K562 (cell line): ENCODE results near the gene RNASE4. TPM values are rescaled to one million over a fixed set of nuclear protein-coding genes. Genes with fewer than 3 reads are reported as not detected.

Experiments used
- ADNP ChIP-seq: fragments of 200-800 bp; sonication (Bioruptor generic); IDR thresholded peaks from 2 replicates; pipeline ENCODE4 v1.6.1; 2016; ENCODE audit warnings: missing genetic modification characterization, missing compliant biosample characterization
- ATF6 ChIP-seq: sonication (generic); formaldehyde crosslinking; IDR thresholded peaks from 2 replicates; pipeline ENCODE4 v1.4.0; 2020; ENCODE audit warnings: mild to moderate bottlenecking, missing genetic modification reagents
- BDP1 ChIP-seq: IDR thresholded peaks from 3 replicates; pipeline ENCODE4 v1.6.1; 2011; ENCODE audit not compliant: insufficient read length, insufficient read depth
- DDX20 ChIP-seq: fragments of 450-650 bp; IDR thresholded peaks from 2 replicates; pipeline ENCODE4 v1.6.1; 2016; ENCODE audit warnings: missing genetic modification characterization, low read depth, mild to moderate bottlenecking, missing compliant biosample characterization, moderate library complexity
- DEAF1 ChIP-seq: fragments of 450-650 bp; formaldehyde crosslinking; IDR thresholded peaks from 2 replicates; pipeline ENCODE4 v1.4.0; 2020; ENCODE audit warnings: mild to moderate bottlenecking, moderate library complexity
- EGR1 ChIP-seq: fragments of 450-650 bp; conservative IDR thresholded peaks from 2 replicates; pipeline ENCODE4 v1.6.1; 2017; ENCODE audit warnings: mild to moderate bottlenecking
- GTF2E2 ChIP-seq: fragments of 200-800 bp; sonication (Bioruptor generic); IDR thresholded peaks from 2 replicates; pipeline ENCODE4 v1.6.1; 2016; ENCODE audit warnings: missing genetic modification characterization, missing compliant biosample characterization
- HCFC1 ChIP-seq: IDR thresholded peaks from 2 replicates; pipeline ENCODE4 v1.6.1; 2012; ENCODE audit warnings: low read depth, low read length, improper control_type of control experiment
- HNRNPLL ChIP-seq: fragments of 200-400 bp; formaldehyde crosslinking; IDR thresholded peaks from 2 replicates; pipeline ENCODE4 v1.6.1; 2017; ENCODE audit warnings: low read length, low read depth, mild to moderate bottlenecking; ENCODE audit not compliant: poor library complexity, severe bottlenecking
- ID3 ChIP-seq, 2 experiments: fragments of 250-450 bp in 1 of 2; fragments of 450-650 bp in 1 of 2; sonication (Bioruptor Pico) in 1 of 2; IDR thresholded peaks; 2 replicates each; pipeline versions ENCODE4 v1.6.1 to v1.8.0; 2016 to 2021; ENCODE audit warnings: mild to moderate bottlenecking in 2 of 2, moderate library complexity in 2 of 2, missing compliant biosample characterization in 1 of 2, missing genetic modification characterization in 1 of 2
- JUND ChIP-seq, 2 experiments: IDR thresholded peaks; 2 replicates in 1 of 2; 3 replicates in 1 of 2; pipeline ENCODE4 v1.6.1; 2011; ENCODE audit warnings: borderline replicate concordance in 2 of 2, low read depth in 2 of 2, low read length in 2 of 2, improper control_type of control experiment in 1 of 2, missing biosample characterization in 1 of 2, missing genetic modification characterization in 1 of 2, missing genetic modification reagents in 1 of 2
- KDM1A ChIP-seq, 2 experiments: fragments of 450-650 bp; IDR thresholded peaks; 2 replicates each; pipeline ENCODE4 v1.6.1; 2016; ENCODE audit warnings: mild to moderate bottlenecking in 2 of 2
- L3MBTL2 ChIP-seq: fragments of 450-650 bp; IDR thresholded peaks from 2 replicates; pipeline ENCODE4 v1.6.1; 2016; ENCODE audit warnings: mild to moderate bottlenecking, moderate library complexity
- MTA3 ChIP-seq: fragments of 450-650 bp; formaldehyde crosslinking; IDR thresholded peaks from 2 replicates; pipeline ENCODE4 v1.6.1; 2017; ENCODE audit warnings: mild to moderate bottlenecking, borderline replicate concordance
- MYNN ChIP-seq, 2 experiments: sonication (generic); formaldehyde crosslinking in 1 of 2; IDR thresholded peaks; 2 replicates each; pipeline versions ENCODE4 v1.5.0 to v1.6.1; 2016 to 2020; ENCODE audit warnings: antibody characterized with exemption in 1 of 2, missing genetic modification reagents in 1 of 2
- PRPF4 ChIP-seq: fragments of 200-400 bp; formaldehyde crosslinking; IDR thresholded peaks from one replicate; pipeline ENCODE4 v1.6.1; 2017; ENCODE audit warnings: low read length, low read depth, mild to moderate bottlenecking; ENCODE audit not compliant: insufficient read depth, poor library complexity, severe bottlenecking
- SPI1 ChIP-seq: IDR thresholded peaks from 2 replicates; pipeline ENCODE4 v1.6.1; 2011; ENCODE audit warnings: low read depth, low read length, control low read depth, borderline replicate concordance
- TBL1XR1 ChIP-seq, 2 experiments: IDR thresholded peaks; 2 replicates each; pipeline ENCODE4 v1.6.1; 2012; ENCODE audit warnings: improper control_type of control experiment in 2 of 2, low read length in 2 of 2, mild to moderate bottlenecking in 1 of 2
- TSC22D4 ChIP-seq: fragments of 450-650 bp; IDR thresholded peaks from 2 replicates; pipeline ENCODE4 v1.6.1; 2016; ENCODE audit warnings: missing genetic modification characterization, missing biosample characterization, control low read depth
- ZNF347 ChIP-seq: fragments of 450-650 bp; formaldehyde crosslinking; IDR thresholded peaks from 2 replicates; pipeline ENCODE4 v1.4.0; 2020; ENCODE audit warnings: low read depth, mild to moderate bottlenecking, moderate library complexity
- polyA plus RNA-seq, 8 experiments: library from polyadenylated mRNA; depleted of rRNA in 4 of 8; stranded (reverse) in 5 of 8; unstranded in 3 of 8; fragments of >200 nt; fragmentation: Nextera tagmentation in 2 of 8; fragmentation: Illumina TruSeq in 1 of 8; extraction: Ambion mirVana in 2 of 8; extraction: Trizol in 1 of 8; gene quantifications; 2 replicates each; pipeline versions ENCODE4 v1.2.1 to v1.2.3, GENCODE V29; 2011 to 2014; ENCODE audit warnings: inconsistent platforms in 1 of 8, missing spikeins in 1 of 8
- total RNA-seq, 7 experiments: library from RNA; depleted of rRNA in 6 of 7; stranded (reverse); fragments of >200 nt in 6 of 7; fragmentation: Illumina TruSeq in 2 of 7; extraction: Trizol in 2 of 7; gene quantifications; 2 replicates each; pipeline versions ENCODE4 v1.2.1 to v1.2.3, GENCODE V29; 2011 to 2021; ENCODE audit warnings: low replicate concordance in 1 of 7
- TF ChIP-seq, protein P1 (sequence below): sonication (generic); formaldehyde crosslinking; IDR thresholded peaks from 2 replicates; pipeline ENCODE4 v1.8.0; 2022; ENCODE audit warnings: missing genetic modification reagents, mild to moderate bottlenecking, moderate library complexity, borderline replicate concordance

Gene RNASE4
- total and polyA plus RNA-seq, 9 of the 15 experiments (the other 6 are each of a cell fraction or from before 2014, with no cell fraction given) = 0.09 to 0.22 (median 0.13) TPM; not detected in 2

DNA sequence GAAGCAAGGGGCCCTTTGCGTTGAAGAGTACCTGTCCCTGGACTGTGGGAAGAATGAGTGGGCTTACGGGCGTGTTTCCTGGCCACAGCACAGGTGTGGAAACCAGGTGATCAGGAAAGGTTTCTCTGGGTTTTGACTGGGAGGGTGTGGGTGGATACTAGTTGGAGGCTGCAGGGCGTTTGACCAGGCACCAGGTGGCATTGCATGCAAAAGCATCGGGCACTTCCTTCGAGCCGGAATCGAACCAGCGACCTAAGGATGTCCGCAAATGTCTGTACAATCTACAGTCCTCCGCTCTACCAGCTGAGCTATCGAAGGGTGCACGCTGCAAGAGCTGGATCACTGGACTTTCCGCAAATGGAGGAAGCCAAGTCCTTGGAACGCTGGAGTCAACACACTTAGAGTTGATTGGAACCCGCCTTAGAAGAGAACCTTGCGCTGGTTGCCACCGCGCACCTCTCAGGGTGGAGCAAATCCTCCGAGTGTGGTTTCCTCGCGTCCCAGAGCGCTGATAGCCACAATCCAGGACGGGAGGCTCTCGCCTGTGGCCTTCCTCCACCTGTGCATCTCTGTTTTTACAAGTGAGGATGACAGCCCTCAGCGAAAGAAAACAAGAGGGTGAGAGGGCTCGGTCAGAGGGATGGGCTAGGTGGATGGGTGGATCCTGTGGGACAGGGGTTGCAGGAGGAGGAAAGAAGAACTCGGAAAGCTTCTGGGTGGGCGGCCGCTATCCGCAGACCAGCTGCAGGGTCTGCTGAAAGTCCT, 21.2 kb upstream of the RNASE4 start (continued):
- TF ChIP-seq HNRNPLL = peak; percentile 99
- TF ChIP-seq L3MBTL2 = 0 out of 2 replicates have a peak, but pooled peaks have one; percentile 35
- TF ChIP-seq ID3 (CRISPR knock-in tag; IDR thresholded peaks at IDR 0.05) = no peak
- TF ChIP-seq ID3 (tag; IDR thresholded peaks at IDR 0.05) = no peak
- no peak for TF ChIP-seq TSC22D4 (tag)
- peak; percentile 47; the same call in 1 of the 2 replicates for TF ChIP-seq MYNN (IDR thresholded peaks at IDR 0.05)
- no peak for TF ChIP-seq MYNN (CRISPR knock-in tag; IDR thresholded peaks at IDR 0.05)
- TF ChIP-seq, protein P1, sequence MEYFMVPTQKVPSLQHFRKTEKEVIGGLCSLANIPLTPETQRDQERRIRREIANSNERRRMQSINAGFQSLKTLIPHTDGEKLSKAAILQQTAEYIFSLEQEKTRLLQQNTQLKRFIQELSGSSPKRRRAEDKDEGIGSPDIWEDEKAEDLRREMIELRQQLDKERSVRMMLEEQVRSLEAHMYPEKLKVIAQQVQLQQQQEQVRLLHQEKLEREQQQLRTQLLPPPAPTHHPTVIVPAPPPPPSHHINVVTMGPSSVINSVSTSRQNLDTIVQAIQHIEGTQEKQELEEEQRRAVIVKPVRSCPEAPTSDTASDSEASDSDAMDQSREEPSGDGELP (CRISPR knock-in tag) = peak; percentile 96
- TF ChIP-seq KDM1A (IDR thresholded peaks at IDR 0.05) = 0 out of 4 replicates have a peak, but pooled peaks have one; percentile 10 to 23
- no peak for TF ChIP-seq GTF2E2 (tag)
- TF ChIP-seq PRPF4 = no peak
- TF ChIP-seq SPI1 = peak; percentile 18; the same call in 1 of the 2 replicates
- peak; percentile 22; the same call in 1 of the 2 replicates for TF ChIP-seq JUND (IDR thresholded peaks at IDR 0.05; ENCODE audit: borderline replicate concordance, low read depth, low read length)
- 0 out of 3 replicates have a peak, but pooled peaks have one; percentile 14 for TF ChIP-seq JUND (tag; IDR thresholded peaks at IDR 0.05; ENCODE audit: borderline replicate concordance, low read depth, low read length)
- TF ChIP-seq TBL1XR1 (IDR thresholded peaks at IDR 0.05; ENCODE audit: low read length in 2 of 2) = no peak
- peak; percentile 50 for TF ChIP-seq BDP1
- no peak for TF ChIP-seq HCFC1
- TF ChIP-seq ZNF347 (CRISPR knock-in tag) = no peak
- TF ChIP-seq DDX20 (tag) = no peak
- peak; percentile 44; the same call in 1 of the 2 replicates for TF ChIP-seq ADNP (tag)
- 0 out of 2 replicates have a peak, but pooled peaks have one; percentile 34 for TF ChIP-seq MTA3
- peak; percentile 58 for TF ChIP-seq EGR1
- TF ChIP-seq ATF6 = no peak
- TF ChIP-seq DEAF1 (CRISPR knock-in tag) = 0 out of 2 replicates have a peak, but pooled peaks have one; percentile 10
